Right ventricle myocardium superior (tissue), 1 donor: ENCODE measurements around the gene OR1J4. TPM values are rescaled to one million over a fixed set of nuclear protein-coding genes. Genes with fewer than 3 reads are reported as not detected.
"Not testable (repeated sequence)": the region's sequence is repeated elsewhere in the genome, so short reads cannot be mapped to it uniquely, and the experiment has no call there.

Source experiments
- ATAC-seq: fragments of 200-7000 bp; cut with Tn5 transposase; one replicate; pipeline ENCODE4 v1.9.1; 2020; ENCODE audit warnings: mild to moderate bottlenecking; ENCODE audit not compliant: poor library complexity
- DNase-seq: peaks from one replicate; pipeline ENCODE4 v3.0.0-alpha.2; 2020
- intact Hi-C: fragments of 100-400 bp; cut with DNase I; formaldehyde crosslinking; loops from one replicate; pipeline ENCODE4 v1.11.2; 2022
- long read RNA-seq: library from polyadenylated mRNA; unstranded; transcript quantifications from one replicate; pipeline ENCODE4 v2.0.0, GENCODE V29; 2021
- total RNA-seq: library from RNA; stranded (reverse); fragmentation: NEBNext Ultra II Directional; extraction: Animal tissue kit (Norgen Biotek cat#: 25700); gene quantifications from one replicate; pipeline ENCODE4 v1.2.1, GENCODE V29; 2021
- donor health status: DM: no; HTN: yes; CAD: no; lungs with severe emphysema.

Gene OR1J4, protein sequence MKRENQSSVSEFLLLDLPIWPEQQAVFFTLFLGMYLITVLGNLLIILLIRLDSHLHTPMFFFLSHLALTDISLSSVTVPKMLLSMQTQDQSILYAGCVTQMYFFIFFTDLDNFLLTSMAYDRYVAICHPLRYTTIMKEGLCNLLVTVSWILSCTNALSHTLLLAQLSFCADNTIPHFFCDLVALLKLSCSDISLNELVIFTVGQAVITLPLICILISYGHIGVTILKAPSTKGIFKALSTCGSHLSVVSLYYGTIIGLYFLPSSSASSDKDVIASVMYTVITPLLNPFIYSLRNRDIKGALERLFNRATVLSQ
- not detected for total RNA-seq
- long read RNA-seq = 0 reads

DNA sequence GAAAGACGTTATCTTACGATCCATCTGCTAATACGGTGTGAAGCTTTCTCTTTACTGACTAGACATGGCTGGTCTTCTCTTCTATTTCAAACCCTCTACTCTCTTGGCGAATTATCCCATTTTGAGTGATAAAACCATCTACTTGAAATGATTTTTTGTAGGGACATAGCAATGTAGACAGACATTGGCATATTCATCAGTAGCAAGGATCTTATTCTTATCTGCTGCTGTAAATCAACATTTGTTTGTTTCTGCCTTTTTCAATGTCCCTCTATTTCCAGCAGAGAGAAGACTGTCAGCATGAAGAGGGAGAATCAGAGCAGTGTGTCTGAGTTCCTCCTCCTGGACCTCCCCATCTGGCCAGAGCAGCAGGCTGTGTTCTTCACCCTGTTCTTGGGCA is at the start of gene OR1J4:
TSS of gene OR1J4 (plus strand) at position 301 of the 400 bp plus-strand sequence. CDS start at position 301, 0 bp downstream.
- DNase-seq (no peak), ATAC-seq (no peak)
- intact Hi-C loops = no loop called here

DNA sequence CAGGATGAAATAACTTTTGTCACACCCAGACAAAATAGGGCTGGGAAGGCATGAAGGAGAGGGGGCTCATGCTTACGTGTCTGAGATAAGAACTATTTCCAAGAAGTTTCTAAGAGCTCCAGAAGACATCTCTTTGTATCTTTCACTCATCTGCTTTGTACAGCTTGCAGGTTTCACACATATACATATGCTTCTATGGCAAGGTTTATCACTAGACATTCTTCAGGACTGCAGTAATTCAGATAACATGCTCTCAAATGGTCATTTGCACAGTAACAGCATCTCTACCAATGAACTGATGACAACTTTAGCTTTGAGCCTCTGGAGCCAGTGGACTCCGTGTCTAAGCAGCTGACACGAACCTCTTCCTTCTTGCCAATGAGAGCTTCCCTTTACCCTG is 44.4 kb upstream of the OR1J4 start:
- ATAC-seq (no peak), DNase-seq (no peak)
- intact Hi-C loops = no loop called here

DNA sequence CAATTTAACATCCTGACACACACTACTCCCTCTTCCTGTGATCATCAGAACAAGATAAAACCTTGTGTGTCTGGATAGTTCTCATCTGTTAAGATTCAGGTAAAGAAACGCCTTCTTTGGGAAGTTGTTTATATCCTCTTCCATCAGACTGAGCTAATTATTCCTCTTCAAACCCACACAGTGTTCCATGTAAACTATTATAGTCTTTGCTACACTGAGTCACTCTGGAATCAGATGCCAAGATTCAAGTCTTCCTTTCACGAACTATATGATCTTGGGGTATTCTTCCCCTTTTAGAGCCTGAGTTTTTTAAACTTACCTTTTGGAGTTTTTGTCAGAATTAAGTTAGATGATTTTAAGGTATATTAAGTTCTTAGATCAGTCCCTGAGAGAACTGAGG is 43.2 kb upstream of the OR1J4 start:
- DNase-seq (no peak), ATAC-seq (no peak)
- intact Hi-C loops = no loop called here

DNA sequence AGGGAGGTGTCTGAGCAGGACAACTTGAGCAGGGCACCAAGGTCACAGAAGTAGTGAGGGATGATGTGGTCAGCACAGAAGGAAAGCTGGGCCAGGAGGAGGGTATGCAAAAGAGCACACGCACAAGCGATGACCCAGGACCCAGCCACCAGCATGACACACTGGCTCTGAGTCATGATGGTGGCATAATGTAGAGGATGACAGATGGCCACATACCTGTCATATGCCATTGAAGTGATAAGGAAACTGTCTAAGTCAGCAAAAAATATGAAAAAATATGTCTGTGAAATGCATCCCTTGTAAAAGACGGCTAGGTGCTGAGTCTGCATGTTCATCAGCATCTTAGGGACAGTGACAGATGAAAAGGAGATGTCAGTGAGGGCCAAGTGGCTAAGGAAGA is 41.6 kb upstream of the OR1J4 start:
- intact Hi-C loops = no loop called here
- no peak for ATAC-seq
- DNase-seq = no peak

DNA sequence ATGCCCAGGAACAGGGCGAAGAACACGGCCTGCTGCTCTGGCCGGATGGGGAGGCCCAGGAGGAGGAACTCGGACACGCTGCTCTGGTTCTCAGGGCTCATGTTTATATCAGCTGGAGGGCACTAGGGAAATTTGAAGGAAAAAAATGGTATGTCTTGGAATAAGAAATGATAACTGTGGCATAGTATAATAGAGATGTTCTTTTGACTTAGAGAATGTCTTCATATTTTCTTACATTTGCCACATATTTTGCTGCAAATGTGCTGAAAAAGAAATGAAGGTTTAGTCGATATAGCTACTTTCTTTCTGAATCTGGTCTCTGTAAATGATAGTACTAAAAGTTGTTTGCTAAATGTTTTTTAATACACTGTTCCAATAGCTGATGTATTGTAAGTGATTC is 41.1 kb upstream of the OR1J4 start, which contains the start of gene OR1J1:
TSS of gene OR1J1 (minus strand) at position 101 of the 400 bp plus-strand sequence. CDS start at position 101, 0 bp downstream.
- intact Hi-C loops = no loop called here
- ATAC-seq (no peak), DNase-seq (no peak)

DNA sequence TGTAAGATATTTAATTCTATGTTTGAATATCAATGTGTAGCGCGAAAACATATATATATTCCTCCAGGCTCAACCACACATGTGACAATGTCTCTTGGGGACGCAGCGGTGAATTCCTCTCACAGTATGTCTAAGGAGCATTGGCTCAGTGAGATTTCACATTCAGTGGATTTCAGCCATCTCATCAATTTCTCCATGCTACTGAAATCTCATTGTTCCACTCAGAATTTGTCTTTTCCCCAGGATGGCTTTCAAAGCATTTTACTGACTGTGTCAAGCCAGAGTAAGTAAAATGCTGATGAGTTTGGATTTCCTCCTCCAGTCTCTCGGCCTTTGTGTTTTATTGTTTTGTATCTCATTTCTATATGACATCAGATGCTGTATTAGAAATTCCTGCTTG is 39.9 kb upstream of the OR1J4 start:
- intact Hi-C loops = no loop called here
- DNase-seq = no peak
- no peak for ATAC-seq

DNA sequence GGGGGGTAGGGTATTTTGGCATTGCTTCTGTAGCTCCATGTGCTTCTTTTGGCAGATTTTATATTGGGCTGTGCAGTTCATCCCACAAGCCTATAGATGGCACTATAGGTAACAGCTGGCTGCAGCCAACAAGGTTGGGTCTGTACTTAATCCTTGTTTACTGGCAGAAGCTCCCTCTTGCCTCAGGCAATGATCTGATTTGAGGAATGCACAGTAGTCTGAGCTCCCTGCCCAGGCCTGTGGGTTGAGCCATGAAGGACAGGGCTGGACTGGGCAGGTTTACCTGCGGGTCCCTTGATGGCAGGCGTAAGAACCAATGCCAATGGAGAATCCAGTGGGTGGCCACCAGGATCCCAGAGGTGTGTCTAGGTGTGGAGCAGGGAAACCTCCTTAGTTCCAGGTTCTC is 20.1 kb upstream of the OR1J4 start:
- DNase-seq (no peak), ATAC-seq (no peak)
- intact Hi-C loops = no loop called here

DNA sequence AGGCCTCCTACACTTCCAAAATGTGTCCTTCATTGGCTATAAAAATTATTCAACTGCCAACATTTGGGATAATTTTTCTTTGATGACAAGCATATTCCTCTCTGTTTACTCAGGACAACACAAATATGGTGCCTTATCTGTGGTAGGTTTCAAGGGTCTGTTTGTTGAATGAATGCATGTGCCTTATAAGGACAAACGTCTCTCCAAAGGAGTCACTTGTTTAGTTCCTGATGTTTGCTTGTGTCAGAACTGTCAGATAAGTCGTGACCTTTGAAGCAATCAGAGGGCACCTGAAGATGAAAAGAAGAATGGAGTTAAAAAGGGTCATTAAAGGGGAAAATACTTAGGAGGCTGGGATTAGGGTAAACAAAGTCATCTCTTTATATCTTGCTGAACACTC is 12.0 kb upstream of the OR1J4 start:
- ATAC-seq = no peak
- intact Hi-C loops = no loop called here
- no peak for DNase-seq

DNA sequence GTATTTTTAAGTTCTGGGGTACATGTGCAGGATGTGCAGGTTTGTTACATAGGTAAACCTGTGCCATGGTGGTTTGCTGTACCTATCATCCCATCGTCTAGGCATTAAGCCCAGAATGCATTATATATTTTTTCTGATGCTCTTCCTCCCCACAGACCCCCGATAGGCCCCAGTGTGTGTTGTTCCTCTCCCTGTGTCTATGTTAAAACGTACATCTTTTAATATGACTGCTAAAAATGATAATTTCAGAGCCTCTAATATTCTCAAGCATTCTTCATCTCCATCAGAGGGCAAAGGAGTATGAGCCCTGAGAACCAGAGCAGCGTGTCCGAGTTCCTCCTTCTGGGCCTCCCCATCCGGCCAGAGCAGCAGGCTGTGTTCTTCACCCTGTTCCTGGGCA is 8.4 kb upstream of the OR1J4 start, which contains the start of gene OR1J2:
TSS of gene OR1J2 (plus strand) at position 301 of the 400 bp plus-strand sequence. CDS start at position 301, 0 bp downstream.
- intact Hi-C loops = no loop called here
- ATAC-seq = no peak

DNA sequence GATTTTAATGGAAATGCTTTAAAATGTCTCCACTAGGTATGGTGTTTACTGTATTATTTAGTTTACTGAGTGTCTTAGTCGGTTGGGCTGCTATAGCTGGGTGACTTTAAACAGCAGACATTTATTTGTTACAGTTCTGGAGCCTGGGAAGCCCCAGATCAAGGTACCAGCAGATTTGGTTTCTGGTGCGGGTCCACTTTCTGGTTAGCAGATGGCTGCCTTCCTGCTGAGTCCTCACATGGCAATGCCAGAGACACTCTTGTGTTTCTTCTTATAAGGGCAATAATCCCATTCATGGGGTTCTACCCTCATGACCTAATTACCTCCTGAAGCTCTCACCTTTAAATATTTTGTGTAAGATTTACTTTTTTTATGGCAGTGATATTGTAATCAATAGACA is 715 bp upstream of the OR1J4 start:
- ATAC-seq (no peak), DNase-seq (no peak)
- intact Hi-C loops = no loop called here

More for the DNA sequence above, 8.4 kb upstream of the OR1J4 start, which contains the start of gene OR1J2:
- no peak for DNase-seq

DNA sequence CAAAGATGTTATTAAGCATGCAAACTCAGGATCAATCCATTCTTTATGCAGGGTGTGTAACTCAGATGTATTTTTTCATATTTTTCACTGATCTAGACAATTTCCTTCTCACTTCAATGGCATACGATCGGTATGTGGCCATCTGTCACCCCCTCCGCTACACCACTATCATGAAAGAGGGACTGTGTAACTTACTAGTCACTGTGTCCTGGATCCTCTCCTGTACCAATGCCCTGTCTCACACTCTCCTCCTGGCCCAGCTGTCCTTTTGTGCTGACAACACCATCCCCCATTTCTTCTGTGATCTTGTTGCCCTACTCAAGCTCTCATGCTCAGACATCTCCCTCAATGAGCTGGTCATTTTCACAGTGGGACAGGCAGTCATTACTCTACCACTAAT is 435 bp downstream of the OR1J4 start:
- intact Hi-C loops = no loop called here
- DNase-seq = no peak
- no peak for ATAC-seq

DNA sequence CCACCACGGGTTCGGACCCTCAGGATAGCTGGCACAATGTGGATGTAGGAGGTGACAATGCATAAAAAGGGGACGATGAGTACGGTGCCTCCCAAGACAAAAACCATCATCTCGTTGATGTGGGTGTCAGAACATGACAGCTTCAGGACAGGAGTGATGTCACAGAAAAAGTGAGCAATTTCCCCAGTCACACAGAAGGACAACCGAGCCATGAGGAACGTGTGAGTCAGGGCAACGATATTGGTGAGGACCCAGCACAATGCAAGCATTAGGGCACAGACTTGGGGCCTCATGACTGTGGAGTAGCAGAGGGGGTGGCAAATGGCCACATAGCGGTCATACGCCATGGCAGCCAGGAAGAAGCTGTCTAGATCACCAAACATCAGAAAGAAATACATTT is 7.7 kb downstream of the OR1J4 start:
- ATAC-seq (no peak), DNase-seq (no peak)
- intact Hi-C loops = no loop called here

DNA sequence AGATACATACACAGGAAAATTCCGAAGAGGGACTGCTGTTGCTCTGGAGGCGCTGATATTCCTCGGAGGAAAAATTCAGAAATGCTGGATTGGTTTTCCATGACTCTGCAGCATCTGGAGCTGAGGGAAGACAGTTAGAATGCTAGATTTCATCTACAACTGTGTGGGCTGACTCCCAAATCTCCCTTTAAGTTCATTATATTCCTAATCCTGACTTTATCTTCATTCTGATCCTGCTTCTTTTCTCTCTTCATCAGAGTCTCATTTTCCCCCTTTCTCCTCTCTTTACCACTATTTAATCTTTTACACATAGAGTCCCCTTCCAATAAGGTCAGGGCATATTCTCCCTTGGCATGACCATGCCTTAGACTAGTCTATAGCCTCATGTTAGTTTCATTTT is 8.3 kb downstream of the OR1J4 start, which contains the start of gene OR1N1:
TSS of gene OR1N1 (minus strand) at position 101 of the 400 bp plus-strand sequence. CDS start at position 101, 0 bp downstream.
- DNase-seq (no peak), ATAC-seq (no peak)
- intact Hi-C loops = no loop called here

DNA sequence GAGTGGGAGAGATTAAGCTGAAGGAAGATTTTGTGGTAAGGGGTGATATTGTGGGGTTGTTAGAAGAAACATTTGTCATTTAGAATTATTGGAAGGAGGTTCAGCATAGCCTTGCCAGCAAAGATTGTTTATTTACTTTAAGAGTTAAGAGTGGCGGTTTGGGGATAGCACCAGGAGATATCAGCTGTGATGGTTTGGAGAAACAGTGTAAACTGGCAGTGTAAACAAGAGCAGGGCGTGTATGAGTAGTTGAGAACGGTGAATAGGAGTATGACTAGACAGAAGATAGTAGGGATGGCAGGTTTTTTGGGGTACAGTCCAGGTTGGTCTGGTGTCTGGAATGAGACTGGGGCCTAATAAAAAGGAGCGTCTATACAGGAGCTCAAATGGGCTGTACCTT is 12.2 kb downstream of the OR1J4 start:
- ATAC-seq, DNase-seq, intact Hi-C loops: not testable (repeated sequence)

DNA sequence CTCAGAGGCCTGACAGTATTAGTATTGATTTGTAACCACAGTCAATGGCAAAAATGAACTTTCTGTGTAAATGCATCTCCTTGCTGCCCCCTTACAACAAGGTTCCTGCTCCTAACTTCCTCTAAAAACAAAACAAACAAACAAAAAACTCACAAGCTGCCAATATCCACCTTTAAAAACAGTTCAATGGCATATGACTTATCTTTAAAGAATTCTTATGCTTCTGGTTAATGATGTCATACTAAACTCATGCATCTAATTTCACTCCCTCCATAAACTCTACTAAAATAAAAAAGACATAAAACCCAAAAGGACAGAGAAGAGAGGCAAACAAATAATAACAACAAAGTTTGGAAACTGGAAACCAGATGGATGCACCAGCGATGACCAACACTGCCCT is 17.2 kb downstream of the OR1J4 start:
- no peak for ATAC-seq
- intact Hi-C loops = no loop called here
- no peak for DNase-seq

DNA sequence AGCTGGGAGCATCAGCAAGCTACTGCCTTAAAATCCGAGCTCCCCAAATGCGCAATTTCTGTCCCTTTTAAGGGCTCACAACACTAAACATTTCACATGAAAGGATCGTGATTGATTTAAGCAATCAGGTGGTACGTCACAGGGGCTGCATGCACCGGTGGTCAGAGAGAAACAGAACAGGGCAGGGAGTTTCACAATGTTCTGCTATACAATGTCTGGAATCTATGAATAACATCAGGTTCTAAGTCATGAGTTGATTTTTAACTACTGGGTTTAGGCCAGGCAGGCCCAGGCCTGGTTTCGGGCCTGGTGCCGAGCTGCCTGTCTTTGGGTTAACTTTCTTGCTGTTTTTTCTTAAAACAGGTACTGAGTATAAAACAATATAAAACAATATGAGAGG is 18.1 kb downstream of the OR1J4 start:
- DNase-seq, ATAC-seq, intact Hi-C loops: not testable (repeated sequence)

DNA sequence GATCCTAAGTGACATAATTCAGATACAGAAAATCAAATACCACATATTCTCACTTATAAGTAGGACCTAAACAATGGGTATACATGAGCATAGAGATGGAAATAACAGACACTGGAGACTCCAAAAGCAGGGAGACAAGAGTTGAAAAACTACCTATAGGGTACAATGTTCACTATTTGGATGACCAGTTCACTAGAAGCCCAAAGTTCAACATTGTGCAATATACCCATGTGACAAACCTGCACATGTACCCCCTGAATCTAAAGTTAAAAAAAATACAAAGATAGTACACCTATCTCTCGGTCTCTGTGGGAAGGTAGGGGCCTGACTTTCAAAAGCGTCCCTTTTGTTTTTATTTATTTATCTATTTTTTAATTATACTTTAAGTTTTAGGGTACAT is 19.8 kb downstream of the OR1J4 start:
- ATAC-seq (no peak), DNase-seq (no peak)
- intact Hi-C loops = no loop called here

DNA sequence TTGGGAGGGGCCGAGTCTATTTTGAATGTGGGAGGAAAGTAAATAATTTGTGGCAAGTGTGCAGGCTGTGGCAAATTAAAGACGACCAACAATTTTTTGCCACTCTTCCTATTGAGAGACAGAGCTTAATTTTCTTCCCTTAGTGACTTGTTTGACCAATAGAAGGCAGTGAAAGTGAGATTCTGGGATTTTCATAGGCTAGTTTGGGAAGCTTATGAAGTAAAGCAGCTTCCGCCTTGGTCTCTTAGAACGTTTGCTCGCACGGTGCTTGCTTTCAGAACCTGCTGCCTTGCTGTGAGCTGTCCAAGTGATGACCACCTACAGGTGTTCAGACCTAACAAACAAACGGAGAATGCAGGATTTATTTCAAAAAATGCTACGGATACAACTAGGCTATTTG is 27.3 kb downstream of the OR1J4 start:
- intact Hi-C loops = no loop called here
- ATAC-seq (no peak), DNase-seq (no peak)

DNA sequence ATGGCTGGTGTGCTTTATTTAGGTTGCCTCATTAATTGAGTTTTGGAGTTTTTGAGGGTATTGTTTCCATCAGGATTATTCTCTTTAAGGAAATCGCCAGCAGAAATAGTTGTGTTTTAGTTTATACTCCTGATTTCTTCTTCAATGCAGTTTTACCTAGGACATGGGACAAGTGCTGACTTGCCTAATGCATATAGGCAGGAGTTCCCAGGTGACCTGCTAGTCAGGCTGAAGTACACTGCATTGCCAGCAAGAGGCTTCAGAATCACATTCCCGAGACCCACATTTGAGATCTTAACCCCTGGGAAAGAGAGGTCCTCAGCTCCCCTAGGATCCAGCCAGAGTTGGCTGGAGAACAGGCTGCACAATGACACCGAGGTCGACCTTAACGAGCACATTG is 32.4 kb downstream of the OR1J4 start:
- no peak for DNase-seq
- intact Hi-C loops = no loop called here

DNA sequence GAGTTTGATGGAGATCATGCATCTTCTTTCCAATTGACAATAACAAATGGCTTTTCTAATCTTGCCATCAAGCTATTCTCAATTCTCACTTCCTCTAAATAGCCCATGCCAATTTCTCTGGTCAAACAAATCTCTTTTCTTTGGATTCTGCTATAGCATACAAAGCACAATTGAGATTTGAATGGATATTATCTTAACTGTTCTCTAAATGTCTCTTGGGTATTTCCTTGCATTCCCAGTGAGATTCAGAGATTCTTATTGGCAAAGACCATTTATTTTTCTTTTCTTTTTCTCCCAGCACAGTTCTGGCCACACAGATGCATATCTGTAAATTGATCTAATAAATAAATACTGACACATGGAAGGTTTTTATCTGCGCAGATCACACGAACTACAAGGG is 33.9 kb downstream of the OR1J4 start, which contains the start of gene OR1N2:
TSS of gene OR1N2 (plus strand) at position 301 of the 400 bp plus-strand sequence. CDS start 100 bp downstream, outside the sequence.
- DNase-seq (no peak), ATAC-seq (no peak)
- intact Hi-C loops = no loop called here

More for the DNA sequence above, 32.4 kb downstream of the OR1J4 start:
- no peak for ATAC-seq
